Measurements from ENCODE around the gene CYBB.
A peak's percentile ranks its signal among the peaks of the same experiment; 100 is the strongest.

The CYBB gene

DNA sequence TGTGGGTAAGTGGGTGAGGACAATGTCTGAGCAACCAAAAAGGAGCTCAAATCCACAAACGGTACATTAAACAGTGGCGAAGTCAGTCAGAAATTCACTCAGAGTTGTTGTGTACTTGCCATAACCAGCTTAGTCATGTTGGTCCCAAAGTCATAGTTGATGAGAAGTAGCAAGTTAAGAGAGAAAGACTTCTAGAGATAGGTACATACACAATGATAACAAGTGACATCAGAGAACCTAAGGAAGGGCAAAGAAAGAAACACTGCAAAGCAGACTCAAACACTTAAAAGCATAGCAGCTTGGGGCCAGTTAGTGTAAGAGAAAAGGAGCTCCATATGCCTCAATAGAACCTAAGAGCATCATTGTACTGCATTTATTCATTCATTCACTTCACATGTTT lies 37.3 kb downstream of the CYBB start:
- Histone ChIP-seq H3K27me3 (replicated peaks; ENCODE audit: insufficient read depth, low read length) (no peaks in the 10 kb centered on the region), H2AFZ (ENCODE audit: low read length) (no peak overlapping the region), H3K4me1 (ENCODE audit: low read length) (peaks cover 14% of the 10 kb centered on the region), H3K4me2 (ENCODE audit: low read depth, low read length) (peak overlapping the region; percentile 18; the same call in 1 of the 2 replicates), H3K9me2 (replicated peaks; ENCODE audit: insufficient read depth, low read length) (no peaks in the 10 kb centered on the region), H3K27ac (ENCODE audit: low read length) (peak overlapping the region; percentile 71; the same call in 1 of the 2 replicates), H3K79me2 (ENCODE audit: low read length) (no peaks in the 10 kb centered on the region), H3K4me3 (ENCODE audit: low read length) (no peak overlapping the region), H4K20me1 (ENCODE audit: insufficient read depth, low read length) (no peaks in the 10 kb centered on the region), H3K9ac (ENCODE audit: low read length) (no peak overlapping the region), H3K9me3 (replicated peaks; ENCODE audit: insufficient read depth, low read length) (no peaks in the 10 kb centered on the region), H3F3A (ENCODE audit: insufficient read depth, low read length) (no peaks in the 10 kb centered on the region; the same call in 1 of the 2 replicates), H3K36me3 (replicated peaks; ENCODE audit: insufficient read depth, low read length) (no peaks in the 10 kb centered on the region)
- DNase-seq, result no peak
- TF ChIP-seq EZH2 (optimal IDR thresholded peaks at IDR 0.05; ENCODE audit: low read depth, low read length) (no peak), EZH2phosphoT487 (IDR thresholded peaks at IDR 0.05; ENCODE audit: low read length) (no peak)
- TF ChIP-seq, protein P1, sequence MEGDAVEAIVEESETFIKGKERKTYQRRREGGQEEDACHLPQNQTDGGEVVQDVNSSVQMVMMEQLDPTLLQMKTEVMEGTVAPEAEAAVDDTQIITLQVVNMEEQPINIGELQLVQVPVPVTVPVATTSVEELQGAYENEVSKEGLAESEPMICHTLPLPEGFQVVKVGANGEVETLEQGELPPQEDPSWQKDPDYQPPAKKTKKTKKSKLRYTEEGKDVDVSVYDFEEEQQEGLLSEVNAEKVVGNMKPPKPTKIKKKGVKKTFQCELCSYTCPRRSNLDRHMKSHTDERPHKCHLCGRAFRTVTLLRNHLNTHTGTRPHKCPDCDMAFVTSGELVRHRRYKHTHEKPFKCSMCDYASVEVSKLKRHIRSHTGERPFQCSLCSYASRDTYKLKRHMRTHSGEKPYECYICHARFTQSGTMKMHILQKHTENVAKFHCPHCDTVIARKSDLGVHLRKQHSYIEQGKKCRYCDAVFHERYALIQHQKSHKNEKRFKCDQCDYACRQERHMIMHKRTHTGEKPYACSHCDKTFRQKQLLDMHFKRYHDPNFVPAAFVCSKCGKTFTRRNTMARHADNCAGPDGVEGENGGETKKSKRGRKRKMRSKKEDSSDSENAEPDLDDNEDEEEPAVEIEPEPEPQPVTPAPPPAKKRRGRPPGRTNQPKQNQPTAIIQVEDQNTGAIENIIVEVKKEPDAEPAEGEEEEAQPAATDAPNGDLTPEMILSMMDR (IDR thresholded peaks at IDR 0.05; ENCODE audit: low read length), result no peak

DNA sequence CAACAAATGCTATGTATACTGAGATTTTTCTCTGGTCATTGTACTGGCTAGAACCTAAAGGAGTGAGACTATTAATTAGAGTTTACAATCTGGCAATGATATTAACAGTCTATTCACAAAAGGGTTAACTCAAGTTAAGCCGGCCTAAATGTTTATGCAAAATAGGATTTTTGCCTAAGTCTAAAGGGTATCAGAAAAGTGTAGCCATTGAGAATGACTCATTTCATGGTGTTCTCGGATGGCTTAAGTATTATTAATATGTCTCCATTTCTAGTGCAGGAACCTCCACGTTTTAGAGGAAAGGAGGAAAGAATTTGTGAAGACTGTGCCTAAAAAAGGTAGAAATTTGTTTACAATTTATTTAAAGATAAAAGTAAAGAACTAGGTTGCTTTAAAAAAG lies 37.7 kb downstream of the CYBB start:
- H3K79me2 ChIP-seq (ENCODE audit: low read length), result no peaks in the 10 kb centered on the region
- DNase-seq, result no peak
- no peaks in the 10 kb centered on the region for H3K27me3 ChIP-seq (replicated peaks; ENCODE audit: insufficient read depth, low read length)
- H3K36me3 ChIP-seq (replicated peaks; ENCODE audit: insufficient read depth, low read length), result no peaks in the 10 kb centered on the region
- H3K9me3 ChIP-seq (replicated peaks; ENCODE audit: insufficient read depth, low read length), result no peaks in the 10 kb centered on the region
- H4K20me1 ChIP-seq (ENCODE audit: insufficient read depth, low read length), result no peaks in the 10 kb centered on the region
- no peak overlapping the region for H3K4me3 ChIP-seq (ENCODE audit: low read length)
- H2AFZ ChIP-seq (ENCODE audit: low read length), result no peak overlapping the region
- peak overlapping the region; percentile 18; the same call in 1 of the 2 replicates for H3K4me2 ChIP-seq (ENCODE audit: low read depth, low read length)
- no peaks in the 10 kb centered on the region for H3K9me2 ChIP-seq (replicated peaks; ENCODE audit: insufficient read depth, low read length)
- no peaks in the 10 kb centered on the region; the same call in 1 of the 2 replicates for H3F3A ChIP-seq (ENCODE audit: insufficient read depth, low read length)
- no peak overlapping the region for H3K9ac ChIP-seq (ENCODE audit: low read length)
- TF ChIP-seq EZH2 (optimal IDR thresholded peaks at IDR 0.05; ENCODE audit: low read depth, low read length), result no peak
- TF ChIP-seq, protein P1 (IDR thresholded peaks at IDR 0.05; ENCODE audit: low read length), result no peak
- no peak for TF ChIP-seq EZH2phosphoT487 (IDR thresholded peaks at IDR 0.05; ENCODE audit: low read length)
- peaks cover 14% of the 10 kb centered on the region for H3K4me1 ChIP-seq (ENCODE audit: low read length)
- peak overlapping the region; percentile 71; the same call in 1 of the 2 replicates for H3K27ac ChIP-seq (ENCODE audit: low read length)

DNA sequence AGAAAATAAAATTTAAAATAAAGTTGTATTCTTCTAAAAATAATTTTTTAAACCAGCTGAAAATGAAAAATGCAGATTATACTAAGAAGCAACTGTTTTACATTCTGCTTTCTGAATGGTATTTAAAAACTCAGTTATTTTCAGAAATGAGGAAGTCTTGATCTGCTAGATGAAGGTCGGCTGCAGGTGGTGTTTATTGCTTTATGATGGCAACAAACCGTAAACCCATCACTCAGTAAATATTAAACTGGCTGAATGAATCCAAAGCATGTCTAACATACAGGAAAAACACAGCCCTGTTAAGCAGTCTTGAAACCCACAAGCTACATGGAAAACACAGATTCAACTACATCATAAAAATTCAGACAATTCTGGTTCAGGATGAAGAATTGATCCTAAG lies 38.2 kb downstream of the CYBB start:
- Histone ChIP-seq H3K27ac (ENCODE audit: low read length) (peak overlapping the region; percentile 71), H3K4me3 (ENCODE audit: low read length) (no peak overlapping the region), H2AFZ (ENCODE audit: low read length) (no peak overlapping the region), H3K9ac (ENCODE audit: low read length) (no peak overlapping the region), H3K9me2 (replicated peaks; ENCODE audit: insufficient read depth, low read length) (no peaks in the 10 kb centered on the region), H3K79me2 (ENCODE audit: low read length) (no peaks in the 10 kb centered on the region), H3K9me3 (replicated peaks; ENCODE audit: insufficient read depth, low read length) (no peaks in the 10 kb centered on the region), H3F3A (ENCODE audit: insufficient read depth, low read length) (no peaks in the 10 kb centered on the region; the same call in 1 of the 2 replicates), H3K27me3 (replicated peaks; ENCODE audit: insufficient read depth, low read length) (no peaks in the 10 kb centered on the region), H3K36me3 (replicated peaks; ENCODE audit: insufficient read depth, low read length) (no peaks in the 10 kb centered on the region), H3K4me2 (ENCODE audit: low read depth, low read length) (peak overlapping the region; percentile 46; the same call in 1 of the 2 replicates), H3K4me1 (ENCODE audit: low read length) (peaks cover 14% of the 10 kb centered on the region), H4K20me1 (ENCODE audit: insufficient read depth, low read length) (no peaks in the 10 kb centered on the region)
- DNase-seq, result peak; percentile 30
- no peak for TF ChIP-seq EZH2 (optimal IDR thresholded peaks at IDR 0.05; ENCODE audit: low read depth, low read length)
- no peak for TF ChIP-seq EZH2phosphoT487 (IDR thresholded peaks at IDR 0.05; ENCODE audit: low read length)
- TF ChIP-seq, protein P1 (IDR thresholded peaks at IDR 0.05; ENCODE audit: low read length), result no peak

Data from MM.1S (cell line).